MM.1S (cell line): ENCODE measurements around the gene HRK.
A peak's percentile ranks its signal among the peaks of the same experiment; 100 is the strongest.

Experiments
- DNase-seq: peaks from one replicate; pipeline ENCODE4 v3.0.0-alpha.2; 2015
- H2AFZ ChIP-seq: fragments of 300-600 bp; sonication (generic); 2 replicates; pipeline ENCODE4 v1.6.0; 2016; ENCODE audit warnings: antibody characterized with exemption, low read length
- H3F3A ChIP-seq: fragments of 300-600 bp; sonication (generic); 2 replicates; pipeline ENCODE4 v1.6.1; 2016; ENCODE audit warnings: mild to moderate bottlenecking, antibody characterized with exemption, low read length, moderate library complexity, mixed read lengths; ENCODE audit not compliant: insufficient read depth
- H3K27ac ChIP-seq: fragments of 300-600 bp; sonication (generic); 2 replicates; pipeline ENCODE4 v1.5.1; 2016; ENCODE audit warnings: mild to moderate bottlenecking, low read length
- H3K27me3 ChIP-seq: fragments of 300-600 bp; sonication (generic); replicated peaks from 2 replicates; pipeline ENCODE4 v1.6.0; 2016; ENCODE audit warnings: low read length; ENCODE audit not compliant: insufficient read depth
- H3K36me3 ChIP-seq: fragments of 300-600 bp; sonication (generic); replicated peaks from 2 replicates; pipeline ENCODE4 v1.6.1; 2016; ENCODE audit warnings: mild to moderate bottlenecking, low read length, mixed read lengths; ENCODE audit not compliant: insufficient read depth
- H3K4me1 ChIP-seq: fragments of 300-600 bp; sonication (generic); 2 replicates; pipeline ENCODE4 v1.6.1; 2016; ENCODE audit warnings: low read length, mixed read lengths
- H3K4me2 ChIP-seq: fragments of 300-600 bp; sonication (generic); 2 replicates; pipeline ENCODE4 v1.6.0; 2016; ENCODE audit warnings: low read depth, low read length
- H3K4me3 ChIP-seq: fragments of 300-600 bp; sonication (generic); 2 replicates; pipeline ENCODE4 v1.5.1; 2016; ENCODE audit warnings: low read length, mixed read lengths
- H3K79me2 ChIP-seq: fragments of 300-600 bp; sonication (generic); 2 replicates; pipeline ENCODE4 v1.6.1; 2016; ENCODE audit warnings: mixed run types, low read length, mixed read lengths
- H3K9ac ChIP-seq: fragments of 300-600 bp; sonication (generic); 2 replicates; pipeline ENCODE4 v1.6.1; 2016; ENCODE audit warnings: low read length, mixed read lengths
- H3K9me2 ChIP-seq: fragments of 300-600 bp; sonication (generic); replicated peaks from 2 replicates; pipeline ENCODE4 v1.6.1; 2016; ENCODE audit warnings: mild to moderate bottlenecking, low read length, mixed read lengths; ENCODE audit not compliant: insufficient read depth
- H3K9me3 ChIP-seq: fragments of 300-600 bp; sonication (generic); replicated peaks from 2 replicates; pipeline ENCODE4 v1.6.1; 2016; ENCODE audit warnings: mild to moderate bottlenecking, low read length, mixed read lengths; ENCODE audit not compliant: insufficient read depth
- H4K20me1 ChIP-seq: fragments of 300-600 bp; sonication (generic); 2 replicates; pipeline ENCODE4 v1.6.1; 2016; ENCODE audit warnings: mild to moderate bottlenecking, low read length, moderate library complexity, mixed read lengths; ENCODE audit not compliant: insufficient read depth
- CTCF ChIP-seq: fragments of 300-600 bp; sonication (generic); IDR thresholded peaks from 2 replicates; pipeline ENCODE4 v1.5.1; 2016; ENCODE audit warnings: antibody characterized with exemption, low read length, mixed read lengths
- EZH2 ChIP-seq: fragments of 300-600 bp; sonication (generic); optimal IDR thresholded peaks from 2 replicates; pipeline ENCODE3; 2017; ENCODE audit warnings: low read depth, mild to moderate bottlenecking, antibody characterized with exemption, low read length, mixed read lengths
- EZH2phosphoT487 ChIP-seq: fragments of 300-600 bp; sonication (generic); IDR thresholded peaks from 2 replicates; pipeline ENCODE4 v1.6.1; 2018; ENCODE audit warnings: antibody characterized with exemption, low read length

The HRK gene

GRCh38 chr12:116881325-116881876 is at the start of gene HRK:
Gene HRK (minus strand): TSS chr12:116881441. CDS start chr12:116881307, 134 bp downstream.
- Histone ChIP-seq H3K4me1 (no peaks in the 10 kb centered on the region), H3K9ac (no peak within 1 kb of the TSS; the same call in 1 of the 2 replicates), H3K9me3 (no peaks in the 10 kb centered on the region)

GRCh38 chr12:116929885-116930284 is 48.6 kb upstream of the HRK start:
- H3K36me3 ChIP-seq: no peaks in the 10 kb centered on the region
- H3K4me2 ChIP-seq: no peak overlapping the region
- no peaks in the 10 kb centered on the region for H3K9me3 ChIP-seq
- no peak overlapping the region for H3K4me3 ChIP-seq
- no peak overlapping the region for H2AFZ ChIP-seq
- peaks cover 15% of the 10 kb centered on the region for H3K4me1 ChIP-seq
- H3F3A ChIP-seq: peaks cover 3% of the 10 kb centered on the region
- H4K20me1 ChIP-seq: no peaks in the 10 kb centered on the region
- no peak overlapping the region for H3K27ac ChIP-seq
- no peaks in the 10 kb centered on the region for H3K9me2 ChIP-seq
- no peak for TF ChIP-seq CTCF
- no peak for TF ChIP-seq EZH2phosphoT487
- TF ChIP-seq EZH2: no peak
- no peak for DNase-seq
- H3K79me2 ChIP-seq: peaks cover 10% of the 10 kb centered on the region
- no peaks in the 10 kb centered on the region for H3K27me3 ChIP-seq
- no peak overlapping the region for H3K9ac ChIP-seq

More at GRCh38 chr12:116881325-116881876, at the start of gene HRK:
- no peaks in the 10 kb centered on the region for H3K79me2 ChIP-seq
- H3F3A ChIP-seq: no peaks in the 10 kb centered on the region
- no peak within 1 kb of the TSS for H3K27ac ChIP-seq
- DNase-seq: peak; percentile 21
- no peak for TF ChIP-seq EZH2phosphoT487
- TF ChIP-seq CTCF: no peak
- no peak for TF ChIP-seq EZH2
- H3K36me3 ChIP-seq: no peaks in the 10 kb centered on the region
- peaks cover 11% of the 10 kb centered on the region for H3K27me3 ChIP-seq
- H4K20me1 ChIP-seq: no peaks in the 10 kb centered on the region
- no peaks in the 10 kb centered on the region for H3K9me2 ChIP-seq
- H3K4me2 ChIP-seq: peak within 1 kb of the TSS; percentile 76
- peak within 1 kb of the TSS; percentile 57 for H3K4me3 ChIP-seq
- no peak within 1 kb of the TSS; the same call in 1 of the 2 replicates for H2AFZ ChIP-seq

- DNase-seq: no peak
- Histone ChIP-seq H3K9me2 (no peaks in the 10 kb centered on the region), H3K36me3 (no peaks in the 10 kb centered on the region), H3F3A (peaks cover 9% of the 10 kb centered on the region), H3K4me1 (peaks cover 23% of the 10 kb centered on the region), H3K9me3 (no peaks in the 10 kb centered on the region), H3K79me2 (peaks cover 10% of the 10 kb centered on the region), H2AFZ (no peak overlapping the region), H4K20me1 (no peaks in the 10 kb centered on the region), H3K4me3 (no peak overlapping the region), H3K4me2 (no peak overlapping the region), H3K27ac (no peak overlapping the region), H3K27me3 (no peaks in the 10 kb centered on the region), H3K9ac (no peak overlapping the region)
- TF ChIP-seq EZH2 (no peak), EZH2phosphoT487 (no peak), CTCF (no peak)
These were observed 47.3 kb upstream of the HRK start for GRCh38 chr12:116928504-116928903.
